ENCODE measurements around the gene DNMT3B.

GRCh38 chr20:32753731-32754130, 8.5 kb upstream of the DNMT3B start:
- TF ChIP-seq CTCF (IDR thresholded peaks at IDR 0.05) = no peak
- TF ChIP-seq POLR2AphosphoS5 (IDR thresholded peaks at IDR 0.05) = no peak
- no peak for TF ChIP-seq POLR2A (IDR thresholded peaks at IDR 0.05)
